NCI-H345 treated with DMSO at 0.1 percent for 48 hours (cell line): Measurements from ENCODE around the gene PKNOX2.

Experiments used
- DNase-seq: peaks from one replicate; lab custom pipeline; 2025; ENCODE audit not compliant: unreplicated experiment; lab: John Stamatoyannopoulos, UW

PKNOX2 gene

DNA sequence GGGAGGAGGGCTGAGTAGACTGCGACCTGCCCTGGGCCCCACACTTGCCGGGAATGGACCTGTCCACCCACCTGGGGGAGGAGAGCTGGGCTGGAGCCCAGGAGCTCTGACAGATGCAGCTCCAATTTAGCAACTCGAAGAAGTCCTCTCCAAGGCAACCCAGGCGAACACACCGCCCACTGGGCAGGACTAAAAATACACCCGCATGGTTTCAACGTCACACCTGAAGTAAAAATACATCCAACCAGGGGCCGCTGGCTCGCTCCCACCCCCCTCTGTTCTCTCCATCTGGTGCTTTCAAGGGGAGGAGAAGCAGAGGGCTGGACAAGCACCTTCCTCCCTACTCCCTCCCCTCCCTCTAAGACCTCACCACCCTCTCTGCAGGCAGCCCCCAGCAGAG lies 211.6 kb downstream of the PKNOX2 start:
- no peak for DNase-seq

DNA sequence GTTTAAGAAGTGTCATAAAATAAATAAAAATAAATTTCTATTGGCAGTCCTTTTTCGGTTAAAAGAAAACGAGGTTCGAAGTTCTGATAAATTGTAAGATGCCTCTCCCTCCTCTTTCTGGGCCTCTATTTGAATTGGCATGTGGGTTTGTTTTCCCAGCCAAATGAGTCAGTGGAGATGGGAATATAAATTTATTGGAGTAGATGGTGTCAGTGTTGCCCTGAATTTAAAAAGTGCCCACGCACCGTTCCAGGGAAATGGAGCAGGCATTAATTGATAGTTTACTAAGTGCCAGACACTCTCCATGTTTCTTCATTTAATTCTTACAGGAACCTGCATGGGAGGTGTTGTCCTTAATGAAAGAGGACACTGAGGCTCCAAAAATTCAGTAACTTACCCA lies 212.3 kb downstream of the PKNOX2 start:
- DNase-seq, result no peak

DNA sequence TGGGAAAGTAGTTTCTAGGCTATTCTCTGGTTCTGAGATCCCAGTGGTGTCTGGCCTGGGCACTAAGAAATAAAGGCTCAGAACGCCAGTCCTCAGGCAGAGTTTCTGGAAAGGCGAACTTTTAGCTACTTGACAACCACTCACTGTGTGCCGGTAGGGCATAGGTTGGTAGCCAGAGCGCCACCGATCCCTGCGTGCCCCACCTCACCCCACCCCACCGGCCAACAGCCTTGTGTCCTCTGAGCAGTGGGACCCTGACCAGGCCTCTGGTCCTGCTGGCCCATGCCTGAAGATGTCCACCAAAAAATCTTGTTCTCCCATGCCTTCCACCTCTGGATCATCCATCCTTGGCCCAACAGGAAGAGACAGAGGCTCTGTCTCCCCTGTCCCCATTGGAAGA lies 213.5 kb downstream of the PKNOX2 start:
- no peak for DNase-seq

DNA sequence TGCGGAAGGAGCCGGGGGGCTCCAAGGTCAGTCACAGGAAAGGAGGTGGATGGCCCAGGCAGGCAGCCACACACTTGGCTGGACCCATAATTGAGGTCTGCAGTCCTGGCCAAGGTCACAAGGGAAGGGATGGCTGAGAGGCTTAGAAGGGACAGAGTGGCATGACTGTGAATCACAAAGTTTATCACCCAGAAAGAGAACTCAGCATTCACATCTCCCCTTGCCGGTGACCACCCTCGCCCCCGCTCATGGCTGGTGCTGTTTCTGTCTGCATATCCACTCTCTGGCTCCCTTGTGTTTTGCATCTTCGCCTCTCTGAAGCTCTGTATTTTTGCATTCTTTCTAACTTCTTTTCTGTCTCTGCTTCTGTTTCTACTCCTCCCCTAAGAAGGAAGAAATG lies 214.0 kb downstream of the PKNOX2 start:
- DNase-seq, result no peak

DNA sequence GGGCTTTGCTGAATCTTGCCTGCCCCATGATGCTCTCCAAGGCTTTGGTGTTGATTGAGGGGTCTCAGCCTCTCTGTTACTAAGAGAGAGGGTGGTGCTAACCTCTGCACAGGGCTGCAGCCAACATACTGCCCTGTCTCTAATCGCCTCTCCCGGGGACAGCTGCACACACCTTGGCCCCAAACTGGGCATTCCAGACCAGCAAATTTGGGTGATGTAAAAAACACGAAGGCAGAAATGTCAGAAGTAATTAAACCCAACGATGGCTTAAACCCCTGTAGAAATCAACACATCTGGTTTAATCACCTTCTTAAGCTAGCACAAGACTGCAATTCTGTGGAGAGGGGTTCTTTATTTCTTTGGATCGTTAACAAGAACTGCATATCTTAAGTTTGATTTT lies 215.0 kb downstream of the PKNOX2 start:
- no peak for DNase-seq

DNA sequence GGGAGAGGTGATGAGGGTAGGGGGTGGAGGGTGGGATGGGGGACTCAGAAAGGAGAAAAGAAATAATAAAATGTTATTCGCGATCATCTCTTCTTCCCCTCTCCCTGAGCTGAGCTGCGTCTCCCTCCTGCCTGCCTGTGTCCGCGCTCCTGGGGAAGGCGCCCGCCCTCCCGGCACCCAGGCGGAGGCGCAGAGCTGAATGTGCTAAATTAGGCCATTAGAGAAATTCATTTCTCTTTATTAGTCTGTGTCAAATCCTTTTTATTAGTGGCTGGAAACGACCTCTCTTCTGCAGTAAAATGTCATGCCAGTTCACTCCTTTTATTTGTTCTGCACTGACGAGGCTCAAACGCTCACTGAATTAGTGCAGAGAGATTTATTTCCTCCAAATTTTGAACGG lies 215.4 kb downstream of the PKNOX2 start:
- DNase-seq, result no peak

DNA sequence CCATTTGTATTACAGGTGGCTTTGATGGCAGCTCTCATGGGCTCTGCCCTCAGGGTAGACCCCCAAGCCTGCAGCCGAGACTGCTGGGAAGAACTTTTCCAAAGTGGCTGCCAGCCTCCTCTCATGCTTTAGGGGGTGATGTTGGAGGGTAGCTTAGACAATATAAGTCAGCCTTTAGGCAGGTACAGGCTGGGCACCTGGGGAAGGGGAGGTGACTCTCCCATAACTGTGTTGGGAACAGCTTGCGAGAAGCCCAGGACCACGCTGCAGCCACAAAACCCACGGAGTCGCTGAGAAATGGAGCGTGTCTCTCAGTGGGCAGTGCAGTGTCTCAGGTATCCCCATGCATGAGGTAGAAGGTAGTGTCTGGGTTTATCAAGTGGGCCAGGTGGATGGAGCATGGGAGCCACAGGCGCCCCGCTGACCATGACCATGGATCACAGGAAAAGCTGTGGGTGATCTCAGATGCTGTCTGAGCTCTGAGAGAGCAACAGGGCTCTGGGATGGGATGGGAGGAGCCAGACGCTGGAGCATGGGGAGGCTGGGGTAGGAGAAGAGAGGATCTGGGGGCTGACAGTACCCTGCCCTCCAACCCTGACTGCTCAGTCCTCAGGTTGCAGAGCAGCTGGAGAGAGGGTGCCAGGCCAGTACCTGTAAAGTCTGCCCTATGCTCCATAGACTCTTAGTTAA lies 216.3 kb downstream of the PKNOX2 start:
- DNase-seq, result no peak

DNA sequence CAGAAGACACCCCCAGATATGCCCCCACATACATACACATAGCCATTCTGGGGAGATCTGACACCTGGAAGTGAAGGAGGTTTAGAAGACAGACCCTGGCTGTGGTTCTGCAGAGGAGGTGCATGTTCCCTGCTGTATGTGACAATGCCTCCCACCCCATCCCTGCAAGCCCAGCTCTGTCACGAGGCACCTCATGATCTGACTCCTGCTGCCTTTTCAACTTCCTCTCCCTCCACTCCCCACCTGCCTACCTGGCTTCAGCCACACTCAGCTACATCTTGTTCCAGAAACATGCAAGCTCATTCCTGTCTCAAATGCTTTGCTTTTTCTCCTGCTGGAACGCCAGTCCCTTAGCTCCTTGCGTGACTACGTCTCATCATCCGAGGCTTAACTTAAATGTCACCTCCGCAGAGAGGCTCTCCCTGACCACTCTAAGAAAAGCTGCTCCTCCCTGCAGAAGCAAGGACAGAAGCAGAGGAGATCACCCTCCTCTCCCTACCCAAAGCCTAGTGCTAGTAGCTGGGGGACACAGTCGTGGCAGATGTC lies 217.0 kb downstream of the PKNOX2 start:
- no peak for DNase-seq

DNA sequence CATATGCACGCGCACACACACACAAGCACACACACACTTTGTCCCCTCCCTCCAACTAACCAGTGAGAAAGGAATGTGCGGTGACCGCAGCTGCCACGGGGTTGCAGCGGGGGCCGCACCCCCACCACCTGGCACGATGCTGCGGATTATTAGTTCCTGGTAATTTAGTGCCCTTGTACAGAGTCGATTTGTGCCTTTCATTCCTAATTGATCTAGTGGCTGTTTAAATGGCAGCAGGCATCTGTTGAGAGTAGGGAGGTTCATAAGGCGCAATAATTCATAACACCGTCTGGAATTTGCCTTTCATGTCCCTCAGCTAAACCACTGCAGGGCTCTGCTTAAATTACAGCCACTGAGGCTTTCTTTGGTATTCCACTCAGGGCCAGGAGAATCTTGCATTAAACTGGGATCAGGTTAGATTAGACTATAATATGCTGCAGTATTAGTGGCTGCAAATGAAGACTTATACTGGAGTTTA lies 217.8 kb downstream of the PKNOX2 start:
- DNase-seq, result no peak

DNA sequence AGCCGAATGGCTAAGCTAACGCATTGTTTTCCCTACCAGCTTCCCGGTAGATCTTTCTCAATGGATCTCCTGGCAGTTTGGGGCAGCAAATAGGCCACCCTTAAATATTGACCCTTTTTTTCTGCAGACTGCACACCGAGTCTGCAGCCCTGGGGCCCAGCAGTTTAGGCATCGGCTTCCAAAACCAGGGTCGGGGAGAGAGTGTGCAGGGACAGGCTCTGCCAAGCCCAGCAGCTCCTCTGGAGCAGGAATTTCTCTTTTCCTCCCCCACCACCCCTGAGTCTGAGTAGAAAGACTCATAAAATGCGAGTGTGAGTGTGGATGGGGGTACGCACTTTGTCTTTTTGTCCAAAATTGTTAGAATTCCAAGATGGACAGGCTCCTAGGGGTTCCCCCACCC lies 218.3 kb downstream of the PKNOX2 start:
- no peak for DNase-seq

DNA sequence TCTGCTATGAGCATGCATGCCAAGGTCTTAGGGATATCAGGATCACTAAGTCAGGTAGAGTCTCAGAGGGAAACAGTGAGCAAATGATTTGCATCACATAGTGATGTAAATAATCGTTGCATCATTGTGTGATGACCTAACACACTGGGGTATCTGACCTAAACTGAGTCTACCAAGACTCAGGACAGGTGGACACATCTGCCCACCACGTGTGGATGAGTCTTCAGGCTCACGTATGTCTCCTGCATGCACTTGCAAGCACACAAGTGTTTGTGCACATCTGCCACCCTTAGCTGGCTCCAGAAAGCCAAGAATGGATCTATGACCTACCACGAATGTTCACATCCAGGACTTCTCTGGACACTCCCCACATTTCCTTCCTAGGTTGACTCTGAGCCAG lies 220.3 kb downstream of the PKNOX2 start:
- no peak for DNase-seq

DNA sequence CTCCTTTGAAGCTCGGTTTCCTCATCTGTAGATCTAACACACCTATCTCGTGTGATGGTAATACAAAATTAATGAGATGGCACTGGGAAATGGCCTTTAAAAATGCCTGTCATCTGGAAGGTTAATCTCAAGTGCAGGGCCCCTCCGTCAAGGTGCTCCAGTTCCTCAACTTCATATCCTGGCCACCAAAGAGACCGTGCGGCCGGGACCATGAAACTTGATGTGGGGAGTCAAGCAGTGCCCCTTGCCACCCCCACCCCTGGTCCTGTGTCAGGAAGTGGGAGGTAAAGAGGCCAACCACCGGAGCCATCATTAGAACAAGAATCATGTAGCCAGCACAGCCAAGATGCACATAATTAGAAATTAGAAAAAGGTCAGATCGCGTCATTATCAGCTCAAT lies 223.3 kb downstream of the PKNOX2 start:
- DNase-seq, result no peak

DNA sequence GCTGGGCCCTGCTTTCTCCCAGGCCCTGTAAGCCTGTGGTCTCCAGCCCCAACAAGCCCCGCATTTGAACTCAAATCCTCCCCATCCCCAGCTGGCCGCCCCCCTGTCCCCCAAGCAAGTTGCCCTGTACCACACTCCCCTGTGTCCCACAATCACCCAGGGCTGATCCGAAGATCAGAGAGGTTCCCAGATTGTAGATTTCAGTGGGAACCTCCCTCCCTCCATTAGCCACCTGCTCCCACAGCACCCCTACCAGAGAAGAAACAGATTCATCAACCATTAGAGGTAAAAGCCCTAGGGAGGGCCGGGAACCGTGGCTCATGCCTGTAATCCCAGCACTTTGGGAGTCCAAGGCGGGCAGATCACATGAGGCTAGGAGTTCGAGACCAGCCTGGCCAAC lies 224.1 kb downstream of the PKNOX2 start:
- DNase-seq, result no peak

DNA sequence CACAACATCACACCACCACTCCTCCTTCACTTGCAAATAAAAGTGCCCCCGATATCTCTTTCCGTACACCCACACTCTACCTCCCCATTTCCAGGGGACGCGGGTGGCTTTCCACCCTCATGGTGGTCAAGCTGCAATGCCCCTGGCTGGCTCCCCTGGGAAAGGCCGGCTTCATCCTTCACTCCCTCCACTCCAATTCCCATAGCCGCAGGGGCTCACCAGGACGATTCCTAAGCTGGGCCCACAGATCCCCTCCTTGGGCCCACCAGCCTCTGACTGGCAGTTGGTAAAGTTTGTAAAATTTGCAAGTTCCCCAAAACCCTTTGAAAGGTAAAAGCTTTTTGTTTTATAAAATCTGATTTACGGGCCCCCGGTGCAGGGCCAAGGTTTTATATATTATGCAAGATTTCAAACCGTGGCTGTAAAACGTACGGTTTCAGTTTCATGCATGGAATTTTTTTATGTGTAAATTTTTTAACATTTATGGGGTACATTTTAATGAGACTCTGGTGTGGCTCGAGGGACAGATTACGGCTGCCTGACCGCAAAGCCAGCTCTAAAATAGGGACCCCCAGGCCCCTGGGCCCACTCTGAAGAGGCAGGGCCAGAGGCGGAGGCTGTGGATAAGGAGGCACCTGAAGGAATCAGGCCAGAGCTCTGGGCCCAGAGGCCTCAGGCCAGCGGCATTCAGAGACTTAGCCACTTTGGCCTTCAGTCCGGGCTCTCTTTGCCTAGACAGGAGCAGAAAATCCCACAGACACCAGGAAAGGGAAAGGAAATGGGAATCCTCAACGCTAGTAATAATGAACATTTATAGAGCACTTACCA lies 225.0 kb downstream of the PKNOX2 start:
- no peak for DNase-seq

DNA sequence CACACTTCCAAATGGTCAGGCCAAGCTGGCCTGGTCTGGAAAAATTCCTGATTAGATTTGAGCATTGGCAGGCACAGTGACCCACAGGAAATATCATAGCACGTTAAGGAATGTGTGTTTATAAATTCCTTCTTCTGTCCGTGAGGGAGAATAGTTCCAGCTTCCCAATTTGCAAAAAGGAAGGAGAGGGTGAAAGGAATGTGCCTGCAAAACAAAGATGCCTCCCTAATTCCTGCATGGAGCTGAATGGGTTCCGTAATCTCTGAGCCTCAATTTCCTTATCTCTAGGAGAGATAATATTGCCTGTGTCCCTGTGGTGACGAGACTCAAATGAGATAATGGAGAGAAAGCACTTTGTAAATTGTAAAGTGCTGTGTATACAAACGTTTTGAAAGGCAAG lies 226.4 kb downstream of the PKNOX2 start:
- DNase-seq, result no peak

DNA sequence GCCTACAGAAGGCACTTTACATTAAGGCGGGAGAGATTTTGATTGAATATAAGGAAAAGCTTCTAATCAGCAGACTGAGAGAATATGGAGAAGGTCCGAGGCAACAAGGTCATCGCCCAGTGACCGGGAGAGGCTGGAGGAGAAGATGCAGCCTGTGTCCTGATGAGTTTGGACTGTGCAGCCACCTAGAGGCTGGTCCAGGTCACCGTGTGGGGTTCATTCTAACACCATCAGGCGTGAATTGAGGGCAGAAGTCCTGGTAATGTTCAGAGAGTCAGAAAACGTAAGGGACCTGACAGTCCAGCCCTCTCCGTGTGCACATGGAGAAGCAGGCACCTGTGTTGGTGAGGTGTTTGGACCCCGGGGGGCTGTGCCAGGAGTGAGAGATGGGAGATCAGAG lies 228.8 kb downstream of the PKNOX2 start:
- DNase-seq, result no peak

DNA sequence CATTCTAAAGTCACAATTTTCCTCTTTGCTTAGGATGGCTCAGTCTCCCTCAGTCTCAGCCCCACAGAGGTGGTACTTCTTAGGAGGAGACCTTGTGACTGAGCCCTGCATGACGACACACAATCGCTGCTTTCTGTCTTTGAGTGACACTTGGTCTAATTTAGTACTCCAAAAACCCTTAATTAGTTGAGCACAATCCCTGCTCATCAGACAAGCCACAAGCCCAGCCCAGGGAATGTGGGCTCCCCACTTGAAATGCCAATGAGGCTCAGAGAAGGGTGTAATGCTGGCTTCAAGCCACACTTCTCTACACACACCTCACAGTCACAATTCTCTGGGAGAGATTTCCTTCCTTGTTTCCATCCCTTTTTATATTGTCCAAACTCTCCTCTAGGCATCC lies 229.7 kb downstream of the PKNOX2 start:
- no peak for DNase-seq

DNA sequence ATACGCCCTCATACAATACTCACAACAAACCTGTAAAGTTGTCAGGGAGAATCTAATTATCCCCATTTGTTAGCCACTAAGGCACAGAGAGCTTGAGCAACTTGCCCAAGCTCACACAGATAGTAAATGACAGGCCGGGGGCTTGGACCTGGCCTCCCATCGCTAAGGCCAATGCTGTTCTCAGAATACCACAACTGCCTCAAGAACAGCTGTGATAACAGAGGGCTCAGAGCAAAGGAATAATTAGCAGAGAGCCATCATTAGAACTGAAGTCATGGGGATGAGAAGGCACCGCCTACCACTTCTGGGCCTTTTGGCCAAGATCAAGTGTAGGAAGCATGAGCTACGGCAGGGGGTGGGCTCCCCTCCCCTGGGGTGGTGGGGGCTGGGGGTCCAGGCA lies 232.9 kb downstream of the PKNOX2 start:
- no peak for DNase-seq

DNA sequence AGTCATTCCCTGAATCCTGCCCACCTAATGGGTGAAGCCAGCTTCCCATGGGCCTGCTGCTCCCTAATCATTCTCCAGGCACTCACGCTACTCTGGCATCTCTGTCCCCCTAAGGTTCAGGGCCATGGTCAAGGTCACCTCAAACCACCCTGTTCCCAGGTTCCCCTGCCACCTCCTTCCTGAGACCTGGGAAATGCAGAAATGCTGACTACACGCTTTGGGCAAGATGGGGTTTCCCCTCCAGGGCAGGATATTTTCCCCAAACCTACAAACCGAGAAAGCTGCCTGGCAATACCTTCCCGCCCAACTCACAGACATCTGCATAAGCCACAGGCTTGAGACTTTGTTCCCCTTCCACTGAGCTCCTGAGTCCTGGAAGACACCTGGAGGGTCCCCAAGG lies 233.9 kb downstream of the PKNOX2 start:
- DNase-seq, result no peak

DNA sequence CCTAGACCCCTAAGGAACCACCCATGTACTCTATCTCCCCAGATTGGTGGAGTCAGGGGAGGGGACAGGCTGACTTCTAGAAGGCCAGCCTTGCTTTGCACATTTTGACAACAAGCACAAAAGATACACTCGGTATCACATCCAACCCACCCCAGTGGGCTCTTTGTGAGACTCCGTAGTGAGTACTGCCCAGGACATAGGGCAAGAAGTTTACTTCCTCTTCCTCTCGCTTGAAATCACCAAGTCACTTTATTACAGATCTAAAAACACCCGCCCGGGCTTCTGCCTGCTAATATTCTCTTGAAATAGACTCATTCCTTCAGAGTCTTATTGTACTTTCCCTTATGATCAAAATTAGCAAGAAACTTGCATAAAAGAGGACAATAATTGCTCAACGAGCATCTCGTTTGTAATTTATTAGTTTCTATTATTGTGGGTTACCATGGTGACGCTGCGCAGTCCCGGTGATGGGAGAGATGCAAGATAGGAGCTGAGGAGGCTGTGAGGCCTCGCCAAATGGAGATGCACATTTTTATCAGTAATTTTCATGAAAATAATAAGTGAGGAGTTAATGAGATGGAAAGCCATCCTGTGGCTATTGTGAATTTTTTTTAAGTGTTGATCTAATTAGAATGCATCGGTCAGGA lies 234.6 kb downstream of the PKNOX2 start:
- no peak for DNase-seq

DNA sequence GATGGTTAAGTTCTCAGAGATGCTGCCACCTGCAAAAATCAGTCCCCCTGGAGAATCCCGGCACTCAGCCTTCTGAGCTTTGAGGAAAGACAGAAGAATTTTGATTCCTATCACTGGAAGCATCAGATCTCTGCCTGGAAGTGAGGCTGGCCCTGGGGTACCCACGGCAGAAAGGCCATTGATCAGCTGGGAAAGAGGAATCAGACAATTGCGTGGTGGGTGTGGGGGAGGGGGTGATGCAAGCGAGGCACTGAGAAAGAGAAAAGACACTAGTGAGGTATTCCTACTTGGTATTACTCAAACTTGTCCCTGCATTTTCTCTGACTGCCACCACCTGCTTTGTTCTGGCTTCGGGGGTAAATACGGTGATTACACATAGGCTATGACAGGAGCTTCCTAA lies 235.4 kb downstream of the PKNOX2 start:
- DNase-seq, result no peak

DNA sequence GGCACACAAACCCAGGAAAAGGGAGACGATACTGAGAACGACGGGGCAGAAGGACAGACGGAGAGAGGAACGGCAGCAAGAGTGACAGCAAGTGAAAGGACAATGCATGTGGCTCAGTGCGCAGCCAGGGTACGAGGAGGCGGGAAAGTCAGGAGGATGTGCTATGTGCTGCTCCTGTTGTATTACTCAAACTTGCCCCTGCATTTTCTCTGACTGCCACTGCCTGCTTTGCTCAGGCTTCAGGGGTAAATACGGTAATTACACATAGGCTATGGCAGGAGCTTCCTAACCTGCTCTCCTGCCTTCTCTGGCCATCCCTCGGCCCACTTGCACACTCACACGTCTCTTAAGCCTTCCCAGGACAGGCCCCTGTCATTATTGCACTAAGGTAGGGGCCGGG lies 236.7 kb downstream of the PKNOX2 start:
- DNase-seq, result no peak
